Renal cortical epithelial cell (primary cell): ENCODE data around the gene NSD2. TPM values are rescaled to one million over a fixed set of nuclear protein-coding genes. Genes with fewer than 3 reads are reported as not detected.
"Not testable (repeated sequence)": the region's sequence is repeated elsewhere in the genome, so short reads cannot be mapped to it uniquely, and the experiment has no call there.

Experiments
- DNase-seq: peaks from one replicate; pipeline ENCODE4 v3.0.0-alpha.2; 2011; ENCODE audit warnings: low read depth
- total RNA-seq: library from RNA; depleted of rRNA; stranded (reverse); fragments of >200 nt; gene quantifications from 2 replicates; pipeline ENCODE4 v1.2.3, GENCODE V29; 2014

The NSD2 gene
- total RNA-seq, 1 donor from 2014 or later = 62.0 TPM

- peak; percentile 47 for DNase-seq
Observed at GRCh38 chr4:1899149-1900086, 28.2 kb downstream of the NSD2 start.

- no peak for DNase-seq
Observed at GRCh38 chr4:1900087-1900433, 28.9 kb downstream of the NSD2 start.

- DNase-seq = no peak
Observed at GRCh38 chr4:1900624-1901023, 29.4 kb downstream of the NSD2 start.

GRCh38 chr4:1901127-1901526 is 29.9 kb downstream of the NSD2 start:
- DNase-seq = no peak

GRCh38 chr4:1902243-1902642 is 31.1 kb downstream of the NSD2 start:
- no peak for DNase-seq

GRCh38 chr4:1903035-1903434 is 31.8 kb downstream of the NSD2 start:
- no peak for DNase-seq

- DNase-seq = no peak
Observed at GRCh38 chr4:1904042-1904441, 32.8 kb downstream of the NSD2 start.

GRCh38 chr4:1907848-1908525 is 36.8 kb downstream of the NSD2 start:
- DNase-seq = no peak

- DNase-seq = not testable (repeated sequence)
Observed at GRCh38 chr4:1909696-1910095, 38.5 kb downstream of the NSD2 start.

GRCh38 chr4:1910643-1911042 is 39.5 kb downstream of the NSD2 start:
- peak; percentile 57 for DNase-seq

- peak; percentile 18 for DNase-seq
Observed at GRCh38 chr4:1911316-1911715, 40.1 kb downstream of the NSD2 start.

- DNase-seq = no peak
Observed at GRCh38 chr4:1922821-1923220, 51.6 kb downstream of the NSD2 start.

- DNase-seq = no peak
Observed at GRCh38 chr4:1927675-1928074, 56.5 kb downstream of the NSD2 start.

GRCh38 chr4:1928356-1929239 is 57.4 kb downstream of the NSD2 start:
- DNase-seq = no peak

- DNase-seq = no peak
Observed at GRCh38 chr4:1932736-1933135, 61.5 kb downstream of the NSD2 start.

- no peak for DNase-seq
Observed at GRCh38 chr4:1933700-1934099, 62.5 kb downstream of the NSD2 start.

- DNase-seq = no peak
Observed at GRCh38 chr4:1937550-1937949, 66.4 kb downstream of the NSD2 start.

- no peak for DNase-seq
Observed at GRCh38 chr4:1938027-1938426, 66.8 kb downstream of the NSD2 start.

- peak; percentile 91 for DNase-seq
Observed at GRCh38 chr4:1939664-1940509, 68.7 kb downstream of the NSD2 start.

GRCh38 chr4:1940566-1940965 is 69.4 kb downstream of the NSD2 start:
- no peak for DNase-seq

- no peak for DNase-seq
Observed at GRCh38 chr4:1943928-1944327, 72.7 kb downstream of the NSD2 start.
